IPS-18c (cell line): ENCODE data around the gene WDR35.
"Not testable (repeated sequence)": the region's sequence is repeated elsewhere in the genome, so short reads cannot be mapped to it uniquely, and the experiment has no call there.

ENCODE experiments used
- H3K4me3 ChIP-seq: 2 replicates; pipeline ENCODE4 v1.7.0; 2013; ENCODE audit warnings: low read depth, mild to moderate bottlenecking, low read length, moderate library complexity; ENCODE audit not compliant: insufficient read depth
- H3K9me3 ChIP-seq: one replicate; pipeline ENCODE4 v1.6.1; 2013; ENCODE audit warnings: mild to moderate bottlenecking, low read length, moderate library complexity; ENCODE audit not compliant: control insufficient read depth, insufficient read depth

WDR35 gene

GRCh38 chr2:19914266-19914975, 75.5 kb downstream of the WDR35 start:
- no peaks in the 10 kb centered on the region for H3K9me3 ChIP-seq
- H3K4me3 ChIP-seq, result no peak overlapping the region

DNA sequence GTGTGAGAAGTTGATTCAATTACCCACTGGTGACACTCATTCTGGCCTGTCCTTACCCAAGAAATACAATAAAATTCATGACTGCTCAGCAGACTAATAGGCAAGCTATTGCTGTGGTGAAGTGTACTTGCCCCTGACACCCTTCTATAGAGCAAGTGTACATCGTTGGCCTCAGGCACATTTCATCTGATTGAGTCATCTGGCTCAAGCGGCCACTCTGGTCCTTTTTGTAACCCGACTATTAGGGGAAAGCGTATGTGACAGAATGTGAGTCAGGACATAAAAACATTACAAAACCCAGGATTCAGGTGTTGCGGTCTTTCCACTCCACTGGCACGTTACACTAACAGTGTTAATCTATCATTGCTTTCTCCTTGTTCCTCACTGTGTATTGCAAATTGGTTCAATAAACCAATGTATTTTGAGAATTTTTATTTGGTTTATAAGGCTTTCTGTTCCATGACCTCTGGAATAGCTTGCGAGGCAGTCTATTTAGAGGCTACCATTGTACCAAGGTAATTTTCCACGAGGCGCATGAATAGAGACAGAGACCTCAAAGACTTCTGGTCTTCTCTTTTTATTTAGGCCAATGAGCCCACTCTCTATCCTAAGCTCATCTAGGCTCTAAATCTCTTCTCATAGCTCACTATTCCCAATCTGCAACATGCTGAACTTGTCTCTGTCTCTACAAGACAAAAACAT, 77.9 kb downstream of the WDR35 start:
- Histone ChIP-seq H3K4me3 (no peak overlapping the region), H3K9me3 (no peaks in the 10 kb centered on the region)

DNA sequence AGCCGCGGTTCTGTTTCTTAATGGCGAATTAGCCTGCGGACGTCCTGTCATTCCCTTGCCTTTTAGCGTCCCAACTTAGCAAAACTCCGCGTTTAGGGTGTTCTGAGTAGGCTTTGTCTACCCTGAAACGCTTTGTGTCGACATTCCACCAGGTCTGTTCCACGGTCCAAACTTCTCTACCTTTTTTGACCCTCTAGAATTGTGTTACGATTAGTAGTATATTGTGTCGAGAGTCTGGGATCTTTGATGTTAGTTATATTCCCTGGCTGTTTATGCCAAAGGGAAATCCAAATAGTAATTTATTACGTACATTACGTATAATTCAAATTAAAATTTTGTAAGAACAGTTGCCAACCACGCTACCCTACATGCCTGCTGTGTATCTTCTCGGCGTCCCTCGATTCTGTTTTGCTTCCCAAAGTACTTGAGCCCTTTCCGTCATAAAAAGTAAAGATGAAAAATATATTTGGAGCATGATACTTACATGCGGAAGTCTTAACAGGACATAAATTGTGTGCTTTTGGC, 87.6 kb downstream of the WDR35 start:
- no peaks in the 10 kb centered on the region for H3K9me3 ChIP-seq
- peak overlapping the region; percentile 85 for H3K4me3 ChIP-seq

DNA sequence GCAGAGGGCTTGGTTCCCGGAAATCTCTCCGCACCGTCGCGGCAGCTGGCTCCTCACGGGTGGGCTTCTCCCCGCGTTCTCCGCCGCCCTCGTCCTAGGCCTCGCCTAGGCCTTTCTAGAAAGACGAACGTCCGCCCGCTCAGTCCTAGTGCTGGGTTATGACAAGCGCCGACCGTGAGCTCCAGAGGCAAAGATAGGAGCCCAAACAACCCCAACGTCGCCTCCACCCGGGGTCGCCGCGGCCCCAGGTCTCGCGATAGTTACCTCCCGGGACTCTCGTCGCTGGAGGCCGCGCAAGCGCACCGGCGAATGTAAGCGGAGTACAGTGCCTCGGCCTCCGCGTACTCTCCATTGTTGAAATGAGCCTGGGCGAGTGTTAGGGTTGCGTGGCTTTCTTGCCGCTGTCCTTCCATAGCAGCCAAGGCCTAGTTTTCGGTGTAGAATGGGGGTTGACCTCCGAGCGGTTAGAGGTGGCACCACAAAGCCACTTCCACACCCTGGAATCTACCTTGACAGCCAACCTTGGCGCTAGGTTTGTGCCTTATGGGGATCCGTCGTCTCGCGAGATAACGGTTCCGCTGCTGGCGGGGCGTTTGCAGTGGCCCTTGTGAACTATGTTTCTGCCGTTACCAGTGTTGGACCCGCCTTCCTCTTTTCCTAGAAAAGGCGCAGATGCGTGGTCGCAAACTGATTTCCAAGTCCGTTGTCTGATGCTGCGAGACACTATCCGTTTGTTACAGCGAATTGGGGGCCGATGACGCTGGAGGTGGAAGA, 88.3 kb downstream of the WDR35 start, which contains the start of gene TTC32:
Gene TTC32 (minus strand): TSS at position 542 of the 774 bp plus-strand sequence. CDS start 129 bp downstream, at position 413.
- H3K4me3 ChIP-seq, result peak within 1 kb of the TSS; percentile 85
- no peaks in the 10 kb centered on the region for H3K9me3 ChIP-seq

DNA sequence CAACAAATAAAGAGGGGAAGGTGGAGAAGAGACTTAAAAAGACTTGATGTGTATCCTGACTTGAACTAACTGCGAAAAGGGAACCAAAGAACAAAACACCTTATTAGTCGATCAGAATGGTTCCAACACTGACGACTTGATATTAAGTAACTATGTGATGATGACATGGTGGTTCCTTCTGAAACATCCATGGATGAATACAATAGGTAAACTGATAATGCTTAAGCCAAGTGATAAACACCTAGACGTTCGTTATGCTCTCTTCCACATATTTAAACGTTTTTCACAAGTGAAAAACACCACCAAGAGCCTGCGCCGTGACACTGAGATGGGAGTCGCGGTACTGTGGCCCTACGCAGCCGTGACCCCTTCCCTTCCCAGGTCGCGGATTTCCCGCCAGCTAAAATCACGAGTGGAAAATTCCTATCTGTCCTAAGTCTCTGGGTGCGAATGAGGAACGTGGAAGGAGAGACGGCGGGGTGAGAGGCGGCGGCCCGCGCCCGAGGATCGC, 88.9 kb downstream of the WDR35 start:
- Histone ChIP-seq H3K4me3 (peak overlapping the region; percentile 85), H3K9me3 (no peaks in the 10 kb centered on the region)

DNA sequence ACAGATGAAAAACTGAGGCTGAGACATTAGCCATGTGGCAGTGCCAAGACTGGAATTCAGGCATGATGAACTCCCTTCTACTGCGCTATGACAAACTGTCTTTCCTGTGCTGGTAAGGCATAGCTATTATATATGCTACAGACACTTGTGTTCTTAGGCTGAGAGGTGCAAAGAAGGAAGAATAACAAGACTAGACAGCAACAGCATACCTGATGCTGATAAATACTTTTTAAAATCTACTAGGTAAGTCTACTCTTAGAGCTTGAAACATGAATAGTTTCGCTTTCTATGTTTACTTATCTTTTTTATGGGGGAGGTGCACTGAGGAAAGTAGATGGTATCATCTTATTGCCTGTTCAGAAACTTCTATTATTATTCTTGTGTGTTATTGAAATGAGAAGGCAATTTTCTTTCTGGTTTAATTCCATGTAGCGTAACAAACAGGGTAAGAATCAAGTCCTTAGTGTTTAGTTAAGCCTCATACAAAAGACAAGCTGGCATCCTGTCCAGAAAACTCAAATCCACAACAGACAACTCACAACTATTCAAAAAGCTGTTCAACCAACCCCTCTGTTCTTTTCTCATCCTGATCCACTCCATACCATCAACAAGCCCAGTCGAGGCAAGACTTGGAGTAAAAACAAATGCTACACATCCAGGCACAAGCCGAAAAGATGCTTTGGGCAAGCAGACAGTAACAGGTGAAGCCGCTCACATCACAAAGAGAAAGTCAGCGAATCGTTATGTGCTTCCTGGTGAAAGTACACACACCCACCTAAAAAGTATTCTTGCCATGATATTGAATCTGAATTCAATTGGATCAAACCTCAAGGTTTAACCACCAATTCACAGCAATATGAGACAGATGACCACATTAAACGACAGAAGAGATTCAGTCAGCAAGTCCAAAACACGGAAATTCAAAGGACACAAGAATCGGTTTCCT, 89.6 kb downstream of the WDR35 start:
- Histone ChIP-seq H3K9me3 (no peaks in the 10 kb centered on the region), H3K4me3 (peak overlapping the region; percentile 85)

- Histone ChIP-seq H3K4me3 (no peak overlapping the region), H3K9me3 (no peaks in the 10 kb centered on the region)
Measured at GRCh38 chr2:19898592-19899329, 91.1 kb downstream of the WDR35 start.

GRCh38 chr2:19897623-19898245, 92.2 kb downstream of the WDR35 start:
- H3K4me3 ChIP-seq, result no peak overlapping the region

DNA sequence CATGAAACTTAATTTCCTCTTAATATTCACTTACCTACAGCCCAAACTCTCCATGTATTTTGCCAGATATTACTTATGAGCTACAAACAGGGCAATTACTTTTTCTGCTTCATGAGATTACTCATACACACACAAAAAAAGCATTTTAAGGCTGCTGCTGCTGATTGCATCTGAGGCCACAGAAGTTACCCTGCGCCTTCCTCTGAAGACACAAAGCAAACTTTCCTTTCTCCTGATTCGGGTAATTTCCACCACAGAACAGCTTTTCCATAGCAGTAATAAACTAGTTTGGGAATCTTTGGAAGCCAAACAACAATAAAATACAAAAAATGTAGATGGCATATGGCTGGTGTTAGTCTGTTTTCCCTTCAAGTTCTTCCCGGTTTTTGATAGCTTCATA, 94.4 kb downstream of the WDR35 start:
- H3K9me3 ChIP-seq, result no peaks in the 10 kb centered on the region
- H3K4me3 ChIP-seq, result no peak overlapping the region

More at GRCh38 chr2:19897623-19898245, 92.2 kb downstream of the WDR35 start:
- H3K9me3 ChIP-seq, result no peaks in the 10 kb centered on the region

- no peaks in the 10 kb centered on the region for H3K9me3 ChIP-seq
- no peak overlapping the region for H3K4me3 ChIP-seq
Measured at GRCh38 chr2:19894134-19894792, 95.6 kb downstream of the WDR35 start.

DNA sequence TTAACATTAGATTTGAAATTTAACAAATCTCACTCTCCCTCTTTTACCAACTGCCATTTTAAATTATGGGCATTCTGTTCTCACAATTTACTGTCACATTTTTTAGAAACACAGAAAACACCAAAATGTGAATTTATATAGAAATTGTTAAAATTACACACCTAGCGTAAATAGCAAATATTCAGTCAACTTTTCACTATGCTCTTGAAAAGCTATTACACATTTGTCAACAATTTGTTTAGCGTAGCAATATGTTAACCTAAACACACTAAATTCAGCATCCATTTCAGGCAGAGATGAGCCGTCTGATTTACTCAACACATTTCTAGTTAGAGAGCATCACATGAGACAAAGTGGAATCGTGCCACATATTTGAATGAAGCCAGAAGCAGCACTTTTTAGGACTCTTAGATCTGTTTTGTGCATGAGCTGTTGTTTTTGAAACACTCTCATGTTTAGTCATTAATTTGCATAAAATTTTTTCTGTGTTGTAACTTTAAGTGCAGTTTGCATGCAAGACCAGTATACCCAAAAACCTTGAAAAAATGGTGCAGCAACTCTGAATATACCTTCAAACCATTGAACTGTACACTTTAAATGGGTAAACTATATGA, 96.3 kb downstream of the WDR35 start:
- H3K4me3 ChIP-seq, result no peak overlapping the region
- H3K9me3 ChIP-seq, result no peaks in the 10 kb centered on the region

DNA sequence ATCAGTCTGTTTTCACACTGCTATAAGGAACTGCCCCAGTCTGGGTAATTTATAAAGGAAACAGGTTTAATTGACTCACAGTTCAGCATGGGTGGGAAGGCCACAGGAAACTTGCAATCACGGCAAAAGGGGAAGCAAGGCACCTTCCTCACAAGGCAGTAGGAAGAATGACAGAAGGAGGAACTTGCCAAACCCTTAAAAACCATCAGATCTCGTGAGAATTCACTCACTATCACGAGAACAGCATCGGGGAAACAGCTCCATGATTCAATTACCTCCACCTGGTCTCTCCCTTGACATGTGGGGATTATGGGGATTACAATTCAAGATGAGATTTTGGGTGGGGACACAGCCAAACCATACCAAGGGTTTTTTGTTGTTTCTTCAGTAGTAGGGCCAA, 97.9 kb downstream of the WDR35 start:
- not testable (repeated sequence) for H3K4me3 ChIP-seq, H3K9me3 ChIP-seq

DNA sequence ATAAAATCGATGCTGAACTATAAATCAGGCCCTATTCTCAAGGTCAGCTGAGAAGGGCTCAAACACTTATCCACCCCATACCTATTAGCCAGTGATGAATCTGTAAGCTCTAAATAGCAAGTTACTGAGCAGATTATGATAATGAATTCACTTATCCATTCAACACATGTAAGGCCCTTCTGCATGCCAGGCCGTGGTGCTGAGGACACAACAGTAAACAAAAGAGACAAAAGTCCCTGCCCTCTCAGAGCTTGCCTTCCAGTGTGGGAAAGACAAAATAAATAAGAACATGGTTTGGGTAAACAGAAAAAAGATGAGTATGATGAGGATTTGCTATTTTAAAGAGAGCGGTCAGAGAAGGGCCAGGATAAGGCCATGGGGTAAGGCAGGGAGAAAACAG, 99.8 kb downstream of the WDR35 start:
- H3K9me3 ChIP-seq, result no peaks in the 10 kb centered on the region
- no peak overlapping the region for H3K4me3 ChIP-seq

DNA sequence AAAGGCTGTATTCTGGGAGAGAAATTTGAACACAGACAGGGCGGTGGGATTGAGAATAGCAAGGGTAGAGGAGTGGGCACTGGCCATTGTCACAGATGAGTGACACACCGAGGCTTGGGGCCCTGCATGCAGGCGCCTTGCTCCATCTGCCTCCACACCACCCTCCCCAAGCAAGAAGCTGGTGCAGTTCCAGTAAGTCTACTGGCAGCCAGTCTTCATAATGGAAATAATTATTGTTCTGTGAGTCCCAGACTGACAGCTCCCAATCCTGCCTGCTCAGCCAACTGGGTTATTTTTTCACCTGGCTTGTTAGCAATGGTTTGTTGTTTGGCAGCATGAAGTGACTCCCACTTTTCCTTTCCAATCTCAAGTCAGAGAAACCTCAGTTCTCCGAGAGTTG, 101.1 kb downstream of the WDR35 start:
- H3K4me3 ChIP-seq, result no peak overlapping the region

GRCh38 chr2:19887510-19887909, 102.4 kb downstream of the WDR35 start:
- Histone ChIP-seq H3K4me3 (no peak overlapping the region), H3K9me3 (no peaks in the 10 kb centered on the region)

More for the DNA sequence above, 101.1 kb downstream of the WDR35 start:
- H3K9me3 ChIP-seq, result no peaks in the 10 kb centered on the region
